Activated CD4-positive, alpha-beta T cell treated with anti-CD3 and anti-CD28 coated beads for 36 hours (primary cell): ENCODE results near the gene TMPRSS3. TPM values are rescaled to one million over a fixed set of nuclear protein-coding genes. Genes with fewer than 3 reads are reported as not detected.
"Not testable (repeated sequence)": the region's sequence is repeated elsewhere in the genome, so short reads cannot be mapped to it uniquely, and the experiment has no call there.

Experiments
- ATAC-seq: fragments of 200-7000 bp; cut with Tn5 transposase; one replicate; pipeline ENCODE4 v1.10.0; 2021; ENCODE audit warnings: mild to moderate bottlenecking, moderate library complexity
- CTCF ChIA-PET: fragments of 350-600 bp; sonication (Branson Sonifier 250); formaldehyde crosslinking; loops from one replicate; lab custom pipeline; 2021; ENCODE audit warnings: antibody characterized with exemption; lab: Charles Lee
- POLR2A ChIA-PET: fragments of 350-600 bp; sonication (Branson Sonifier 250); formaldehyde crosslinking; loops from one replicate; lab custom pipeline; 2021; ENCODE audit warnings: antibody characterized with exemption, inconsistent platforms; lab: Charles Lee
- DNase-seq: peaks from one replicate; pipeline ENCODE4 v3.0.0-alpha.2; 2020
- H3K27ac Mint-ChIP-seq: one replicate; pipeline ENCODE4 v1.8.0; 2021; ENCODE audit warnings: mixed read lengths
- H3K27me3 Mint-ChIP-seq: one replicate; pipeline ENCODE4 v1.8.0; 2021; ENCODE audit warnings: mixed read lengths
- H3K36me3 Mint-ChIP-seq: one replicate; pipeline ENCODE4 v1.8.0; 2021; ENCODE audit warnings: low read depth, mixed read lengths
- H3K4me1 Mint-ChIP-seq: one replicate; pipeline ENCODE4 v1.8.0; 2021; ENCODE audit warnings: mixed read lengths
- H3K4me3 Mint-ChIP-seq: one replicate; pipeline ENCODE4 v1.8.0; 2021; ENCODE audit warnings: mild to moderate bottlenecking, moderate library complexity, mixed read lengths
- H3K9me3 Mint-ChIP-seq: one replicate; pipeline ENCODE4 v1.8.0; 2021; ENCODE audit warnings: low read depth, mixed read lengths
- intact Hi-C, 2 experiments: fragments of 100-400 bp; cut with DNase I in 1 of 2; cut with micrococcal nuclease in 1 of 2; formaldehyde crosslinking; loops; one replicate each; pipeline versions ENCODE4 v1.14.2 to v1.15.1; 2022 to 2024; cut with DNase I, micrococcal nuclease
- total RNA-seq, 2 experiments: library from RNA; stranded (reverse); gene quantifications; one replicate each; pipeline ENCODE4 v1.2.3, GENCODE V29; 2021

TMPRSS3 gene
- total RNA-seq, 2 experiments from 2014 or later: 99.1 to 113 TPM

DNA sequence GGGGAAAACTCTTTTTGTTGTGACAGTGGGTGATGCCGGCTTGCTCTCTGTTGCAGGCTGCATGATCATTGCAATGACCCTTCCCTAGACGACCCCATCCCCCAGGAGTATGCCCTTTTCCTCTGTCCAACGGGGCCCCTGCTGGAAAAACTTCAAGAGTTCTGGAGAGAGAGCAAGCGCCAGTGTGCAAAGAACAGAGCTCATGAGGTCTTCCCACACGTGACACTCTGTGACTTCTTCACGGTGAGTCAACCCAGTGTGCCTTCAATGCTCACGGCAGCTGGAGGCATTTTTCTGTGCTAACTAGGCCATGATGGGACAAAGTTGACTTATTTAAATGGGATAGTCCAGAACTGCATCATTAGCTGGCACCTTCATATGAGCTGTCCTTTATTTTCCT, 13.5 kb upstream of the TMPRSS3 start:
- intact Hi-C loops: loop anchor here (5.0 to 10.0 kb wide), 4 partner anchors 37 to 1045 kb away; partner anchors contain the start of genes MX2 (in 1 of the 2) and SLC37A1 (in 1 of the 2)
- Mint-ChIP-seq H3K4me1 (peaks cover 25% of the 10 kb centered on the region), H3K27ac (peak overlapping the region; percentile 86), H3K27me3 (no peaks in the 10 kb centered on the region), H3K9me3 (no peaks in the 10 kb centered on the region), H3K4me3 (peak overlapping the region; percentile 42), H3K36me3 (peaks cover 55% of the 10 kb centered on the region)
- ChIA-PET CTCF (interaction anchor here (0.9 to 2.1 kb wide), 7 partner anchors 9 to 70 kb away, joined by 3 to 10 read pairs (median 5); no protein-coding TSS in a partner anchor), POLR2A (no interaction called here)
- ATAC-seq: no peak
- DNase-seq: peak; percentile 41

DNA sequence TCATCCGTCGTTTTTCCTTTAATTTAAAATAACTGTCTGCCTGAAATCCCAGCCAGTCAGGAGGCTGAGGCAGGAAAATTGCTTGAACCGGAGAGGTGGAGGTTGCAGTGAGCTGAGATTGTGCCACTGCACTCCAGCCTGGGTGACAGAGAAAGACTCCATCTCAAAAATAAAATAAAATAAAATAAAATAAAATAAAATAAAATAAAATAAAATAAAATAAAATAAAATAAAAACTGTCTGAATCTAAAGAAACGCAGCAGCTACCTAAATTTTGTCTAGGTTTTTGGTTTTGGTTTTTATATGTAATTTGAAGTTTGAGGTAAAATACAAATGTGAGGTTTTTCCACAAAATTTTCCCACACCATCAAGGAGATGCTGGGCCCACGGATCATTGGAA, 12.9 kb upstream of the TMPRSS3 start:
- Mint-ChIP-seq H3K4me3 (peak overlapping the region; percentile 42), H3K36me3 (peaks cover 53% of the 10 kb centered on the region), H3K27ac (peak overlapping the region; percentile 86), H3K4me1 (peaks cover 25% of the 10 kb centered on the region)
- DNase-seq, H3K27me3 Mint-ChIP-seq, POLR2A ChIA-PET, H3K9me3 Mint-ChIP-seq, ATAC-seq: not testable (repeated sequence)
- CTCF ChIA-PET: interaction anchor here (1.6 to 2.1 kb wide), 2 partner anchors 10 to 14 kb away, joined by 5 to 10 read pairs; no protein-coding TSS in a partner anchor
- intact Hi-C loops: loop anchor here (5.0 to 10.0 kb wide), 4 partner anchors 36 to 1044 kb away; partner anchors contain the start of genes MX2 (in 1 of the 2) and SLC37A1 (in 1 of the 2)

DNA sequence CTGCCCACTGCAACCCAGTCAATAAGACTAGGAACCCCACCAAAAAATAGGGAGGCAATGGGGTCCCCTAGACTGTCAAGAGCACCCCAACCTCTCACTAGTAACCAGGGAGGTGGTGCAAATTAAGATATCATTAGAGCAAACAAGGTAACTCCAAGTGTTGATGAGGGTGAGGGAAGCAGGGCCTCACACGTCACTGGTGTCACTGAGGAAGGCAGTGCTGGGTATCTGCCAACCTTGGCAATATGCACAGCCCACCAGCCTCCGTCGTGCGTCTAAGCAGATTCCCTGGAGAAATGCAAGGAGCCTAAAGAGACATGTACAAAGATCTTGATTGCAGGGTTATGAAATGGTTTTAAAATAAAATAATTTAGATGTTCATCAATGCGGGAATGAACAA, 11.6 kb upstream of the TMPRSS3 start:
- POLR2A ChIA-PET: no interaction called here
- H3K27ac Mint-ChIP-seq: peak overlapping the region; percentile 98

DNA sequence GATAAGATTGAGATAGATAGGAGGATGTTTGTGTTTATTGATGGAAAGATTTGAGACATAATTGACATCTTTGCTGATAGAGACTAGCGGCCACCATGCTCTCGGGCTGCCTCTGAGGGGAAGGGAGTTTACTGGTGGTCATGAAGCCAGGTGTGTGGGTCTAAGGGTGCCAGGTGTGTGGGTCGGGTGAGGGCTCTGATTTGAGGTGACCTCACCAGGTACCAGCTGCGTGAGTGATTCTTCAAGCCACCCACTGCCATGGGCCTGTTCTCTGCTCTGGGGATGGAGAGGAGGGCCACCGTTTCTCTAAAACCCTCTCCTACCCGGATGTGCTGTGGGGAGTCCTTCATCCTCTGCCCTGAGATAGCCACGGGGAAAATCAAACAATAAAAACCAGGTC, 11.0 kb upstream of the TMPRSS3 start:
- H3K4me1 Mint-ChIP-seq: peaks cover 36% of the 10 kb centered on the region
- peak overlapping the region; percentile 99 for H3K4me3 Mint-ChIP-seq
- intact Hi-C loops: loop anchor here (1.0 to 10.0 kb wide), 10 partner anchors 8 to 1042 kb away; partner anchors contain the start of genes MX2 (in 1 of the 2) and SLC37A1 (in 1 of the 2)
- ATAC-seq (no peak), DNase-seq (no peak)
- CTCF ChIA-PET: no interaction called here
- peaks cover 60% of the 10 kb centered on the region for H3K36me3 Mint-ChIP-seq
- H3K27me3 Mint-ChIP-seq: no peaks in the 10 kb centered on the region
- H3K9me3 Mint-ChIP-seq: peaks cover 4% of the 10 kb centered on the region
- H3K27ac Mint-ChIP-seq: peak overlapping the region; percentile 98
- POLR2A ChIA-PET: interaction anchor here (4.0 kb wide), 1 partner anchor 14 kb away, joined by 15 read pairs; no protein-coding TSS in a partner anchor

More for the DNA sequence above, 11.6 kb upstream of the TMPRSS3 start:
- CTCF ChIA-PET: no interaction called here
- intact Hi-C loops: loop anchor here (2.0 to 10.0 kb wide), 7 partner anchors 15 to 1043 kb away; partner anchors contain the start of genes MX2 (in 1 of the 2) and SLC37A1 (in 1 of the 2)
- Mint-ChIP-seq H3K36me3 (peaks cover 55% of the 10 kb centered on the region), H3K4me1 (peaks cover 31% of the 10 kb centered on the region), H3K4me3 (peak overlapping the region; percentile 99), H3K9me3 (no peaks in the 10 kb centered on the region), H3K27me3 (no peaks in the 10 kb centered on the region)
- DNase-seq: no peak
- no peak for ATAC-seq

DNA sequence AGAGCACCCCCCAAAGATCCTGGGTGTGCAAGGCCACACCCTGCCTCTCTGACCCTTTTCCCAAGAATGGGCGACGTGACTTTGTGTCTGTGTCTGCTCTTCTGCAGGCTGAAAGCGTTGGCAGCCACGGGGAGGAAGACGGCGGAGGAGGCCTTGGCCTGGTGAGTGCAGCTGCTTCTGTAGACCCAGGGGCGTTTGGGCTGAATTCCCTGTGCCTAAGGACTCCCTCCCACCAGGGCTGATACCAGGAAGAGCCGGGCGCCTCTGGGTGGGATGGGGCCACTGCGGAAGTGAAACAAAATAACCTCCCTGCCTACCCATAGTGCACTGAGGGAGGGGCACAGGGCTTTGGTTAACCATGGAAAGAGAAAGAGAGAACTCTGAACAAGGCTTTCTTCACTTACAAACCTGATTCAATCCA, 10.4 kb upstream of the TMPRSS3 start:
- peaks cover 42% of the 10 kb centered on the region for H3K4me1 Mint-ChIP-seq
- DNase-seq (peak; percentile 85), ATAC-seq (peak; percentile 75)
- POLR2A ChIA-PET: interaction anchor here (4.0 kb wide), 1 partner anchor 15 kb away, joined by 15 read pairs; no protein-coding TSS in a partner anchor
- intact Hi-C loops: loop anchor here (1.0 to 10.0 kb wide), 10 partner anchors 9 to 1041 kb away; partner anchors contain the start of genes MX2 (in 1 of the 2) and SLC37A1 (in 1 of the 2)
- H3K9me3 Mint-ChIP-seq: peaks cover 9% of the 10 kb centered on the region
- CTCF ChIA-PET: interaction anchor here (0.6 kb wide), 2 partner anchors 17 to 68 kb away, joined by 3 read pairs; no protein-coding TSS in a partner anchor
- peak overlapping the region; percentile 99 for H3K4me3 Mint-ChIP-seq
- H3K36me3 Mint-ChIP-seq: peaks cover 66% of the 10 kb centered on the region
- peak overlapping the region; percentile 98 for H3K27ac Mint-ChIP-seq
- no peaks in the 10 kb centered on the region for H3K27me3 Mint-ChIP-seq

GRCh38 chr21:42405064-42406013, 9.5 kb upstream of the TMPRSS3 start:
- Mint-ChIP-seq H3K27ac (peak overlapping the region; percentile 98), H3K27me3 (no peaks in the 10 kb centered on the region), H3K4me1 (peaks cover 49% of the 10 kb centered on the region), H3K4me3 (peak overlapping the region; percentile 99), H3K9me3 (peaks cover 9% of the 10 kb centered on the region), H3K36me3 (peaks cover 69% of the 10 kb centered on the region)
- intact Hi-C loops: loop anchor here (1.0 to 10.0 kb wide), 10 partner anchors 10 to 1041 kb away; partner anchors contain the start of genes MX2 (in 1 of the 2) and SLC37A1 (in 1 of the 2)
- DNase-seq (peak; percentile 61), ATAC-seq (peak; percentile 16)
- ChIA-PET POLR2A (interaction anchor here (0.9 to 4.0 kb wide), 5 partner anchors 10 to 122 kb away, joined by 3 to 19 read pairs (median 15); no protein-coding TSS in a partner anchor), CTCF (interaction anchor here (0.6 to 7.7 kb wide), 8 partner anchors 10 to 187 kb away, joined by 3 to 56 read pairs (median 4); partner anchors contain the start of genes ABCG1 and TFF1)

GRCh38 chr21:42404539-42404938, 8.7 kb upstream of the TMPRSS3 start:
- H3K4me1 Mint-ChIP-seq: peaks cover 54% of the 10 kb centered on the region
- intact Hi-C loops: loop anchor here (5.0 to 10.0 kb wide), 4 partner anchors 48 to 1323 kb away; partner anchors contain the start of gene MX2 (in 1 of the 2)
- H3K4me3 Mint-ChIP-seq: peak overlapping the region; percentile 99
- no peaks in the 10 kb centered on the region for H3K27me3 Mint-ChIP-seq
- no peak for ATAC-seq
- ChIA-PET CTCF (interaction anchor here (0.5 to 7.7 kb wide), 13 partner anchors 11 to 413 kb away, joined by 3 to 56 read pairs (median 3); partner anchors contain the start of gene ABCG1), POLR2A (interaction anchor here (0.6 to 4.0 kb wide), 6 partner anchors 9 to 123 kb away, joined by 5 to 19 read pairs (median 12); no protein-coding TSS in a partner anchor)
- peaks cover 9% of the 10 kb centered on the region for H3K9me3 Mint-ChIP-seq
- H3K27ac Mint-ChIP-seq: peak overlapping the region; percentile 98
- DNase-seq: peak; percentile 54
- peaks cover 70% of the 10 kb centered on the region for H3K36me3 Mint-ChIP-seq

DNA sequence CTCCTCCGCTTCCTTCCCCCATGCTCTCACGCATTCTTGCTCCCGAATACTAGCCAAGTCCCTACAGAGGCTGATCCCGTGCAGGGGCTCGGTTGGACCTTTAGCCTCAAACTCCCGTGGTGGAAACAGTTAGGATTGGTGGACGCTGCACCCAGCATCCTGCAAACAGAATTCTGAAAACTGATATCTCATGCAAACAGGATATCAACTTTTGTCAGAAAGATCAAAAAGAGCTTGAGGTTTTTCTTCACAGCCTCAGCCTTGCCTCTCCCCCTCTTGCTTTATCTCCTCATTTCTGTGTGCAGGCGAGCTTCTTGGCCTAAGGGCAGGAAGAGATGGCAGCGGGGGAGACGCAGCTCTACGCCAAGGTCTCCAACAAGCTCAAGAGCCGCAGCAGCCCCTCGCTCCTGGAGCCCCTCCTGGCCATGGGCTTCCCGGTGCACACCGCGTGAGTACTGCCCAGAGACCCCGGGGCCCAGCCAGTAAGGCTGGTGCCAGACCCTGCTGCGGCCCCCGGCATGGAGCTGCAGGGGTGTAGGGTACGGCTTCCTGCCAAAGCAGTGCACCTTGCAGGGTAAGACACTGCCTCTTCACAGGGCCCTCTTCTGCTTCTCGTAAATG, 7.9 kb upstream of the TMPRSS3 start, which contains the start of gene UBASH3A:
Gene UBASH3A, plus strand, starts transcription at position 292 of the 621 bp plus-strand sequence. Its CDS starts 44 bp downstream, at position 336.
- no peaks in the 10 kb centered on the region for H3K27me3 Mint-ChIP-seq
- CTCF ChIA-PET: interaction anchor here (0.5 to 7.7 kb wide), 14 partner anchors 8 to 414 kb away, joined by 3 to 56 read pairs (median 4); partner anchors contain the start of gene TMPRSS3
- peaks cover 9% of the 10 kb centered on the region for H3K9me3 Mint-ChIP-seq
- peaks cover 77% of the 10 kb centered on the region for H3K36me3 Mint-ChIP-seq
- DNase-seq (peak; percentile 66), ATAC-seq (peak; percentile 21)
- POLR2A ChIA-PET: interaction anchor here (0.7 to 4.0 kb wide), 6 partner anchors 10 to 124 kb away, joined by 4 to 19 read pairs (median 12); no protein-coding TSS in a partner anchor
- intact Hi-C loops: loop anchor here (5.0 to 10.0 kb wide), 4 partner anchors 49 to 1324 kb away; partner anchors contain the start of gene MX2 (in 1 of the 2)
- H3K4me3 Mint-ChIP-seq: peak within 1 kb of the TSS; percentile 99
- peaks cover 62% of the 10 kb centered on the region for H3K4me1 Mint-ChIP-seq
- peak within 1 kb of the TSS; percentile 98 for H3K27ac Mint-ChIP-seq

DNA sequence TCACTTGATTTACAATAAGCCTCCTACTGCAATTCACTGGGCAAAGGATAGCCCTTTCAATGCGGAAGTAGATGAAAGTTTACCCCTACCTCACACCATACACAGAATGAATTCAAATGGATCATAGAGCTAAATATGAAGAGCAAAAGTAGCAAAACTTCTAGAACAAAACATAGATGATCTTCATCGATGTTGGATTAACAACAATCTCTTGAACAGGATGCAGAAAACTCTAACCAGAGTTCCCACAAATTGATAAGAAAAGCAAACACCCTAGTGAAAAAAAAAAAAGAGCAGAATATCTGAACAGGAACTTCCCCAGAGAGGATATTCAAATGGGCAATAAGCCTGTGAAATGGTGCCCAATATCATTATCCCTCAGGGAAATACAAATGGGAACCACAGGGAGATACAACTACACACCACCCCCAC, 6.0 kb upstream of the TMPRSS3 start:
- POLR2A ChIA-PET: no interaction called here
- H3K36me3 Mint-ChIP-seq: peaks cover 79% of the 10 kb centered on the region
- peaks cover 59% of the 10 kb centered on the region for H3K4me1 Mint-ChIP-seq
- DNase-seq (no peak), ATAC-seq (no peak)
- intact Hi-C loops: loop anchor here (1.0 to 10.0 kb wide), 6 partner anchors 9 to 1325 kb away; partner anchors contain the start of gene MX2 (in 1 of the 2)
- H3K27ac Mint-ChIP-seq: peak overlapping the region; percentile 93
- H3K27me3 Mint-ChIP-seq: no peaks in the 10 kb centered on the region
- CTCF ChIA-PET: interaction anchor here (1.3 to 7.7 kb wide), 2 partner anchors 12 to 21 kb away, joined by 5 to 56 read pairs; no protein-coding TSS in a partner anchor
- peak overlapping the region; percentile 99 for H3K4me3 Mint-ChIP-seq
- peaks cover 9% of the 10 kb centered on the region for H3K9me3 Mint-ChIP-seq
